NCI-H2227 (cell line): Measurements from ENCODE around the gene ASIC4.

Experiments used
- DNase-seq: peaks from one replicate; lab custom pipeline; 2025; ENCODE audit not compliant: unreplicated experiment; lab: John Stamatoyannopoulos, UW

Gene ASIC4

GRCh38 chr2:219531639-219532377 is 17.5 kb downstream of the ASIC4 start:
- DNase-seq: no peak

- no peak for DNase-seq
Measured at GRCh38 chr2:219532378-219532649, 18.0 kb downstream of the ASIC4 start.

DNA sequence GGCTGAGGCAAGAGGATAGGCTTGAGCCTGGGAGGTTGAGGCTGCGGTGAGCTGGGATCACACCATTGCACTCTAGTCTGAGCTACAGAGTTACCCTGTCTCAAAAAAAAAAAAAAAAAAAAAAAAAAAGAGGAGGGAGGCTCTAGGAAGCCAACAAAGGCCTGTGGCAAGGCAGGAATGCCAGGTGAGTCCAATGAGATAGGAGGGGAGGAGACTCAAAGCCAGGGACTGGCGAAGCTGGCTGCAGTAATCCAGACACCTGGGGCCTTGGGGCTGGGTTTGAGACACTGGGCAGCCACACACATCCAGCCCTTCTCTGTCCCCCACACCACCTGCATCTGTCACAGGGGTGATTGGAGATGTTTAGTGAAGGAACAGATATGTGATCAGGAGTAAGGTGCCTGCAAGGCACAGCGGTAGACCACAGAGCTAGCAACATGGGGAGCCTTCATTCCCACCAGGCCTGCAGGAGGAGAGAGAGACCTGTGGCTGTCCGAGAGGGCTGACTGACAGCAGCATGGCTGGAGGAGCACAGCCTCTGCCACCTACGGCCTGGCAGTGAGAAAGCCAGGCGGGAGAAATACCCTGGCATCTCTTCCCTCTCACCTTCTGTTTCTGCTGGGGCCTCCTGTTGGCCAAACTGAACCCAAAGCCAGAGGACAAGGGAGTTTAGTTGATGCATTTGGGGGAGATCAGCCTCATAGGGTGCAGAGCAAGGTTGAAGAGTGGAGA is 19.8 kb downstream of the ASIC4 start:
- no peak for DNase-seq

GRCh38 chr2:219536425-219536824 is 22.1 kb downstream of the ASIC4 start:
- DNase-seq: no peak

DNA sequence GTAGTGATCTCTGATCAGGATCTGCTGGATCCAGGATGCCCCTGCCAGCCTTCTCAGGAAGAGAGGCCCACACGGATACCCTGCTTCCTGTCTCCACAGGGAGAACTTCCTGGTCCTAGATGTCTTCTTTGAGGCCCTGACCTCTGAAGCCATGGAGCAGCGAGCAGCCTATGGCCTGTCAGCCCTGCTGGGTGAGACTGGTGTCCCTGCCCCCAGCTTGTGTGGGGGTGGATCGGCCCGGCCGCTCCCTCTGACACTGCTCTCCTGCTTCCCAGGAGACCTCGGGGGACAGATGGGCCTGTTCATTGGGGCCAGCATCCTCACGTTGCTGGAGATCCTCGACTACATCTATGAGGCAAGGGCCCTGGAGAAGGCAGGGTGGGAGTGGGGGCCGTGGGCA is 22.7 kb downstream of the ASIC4 start:
- DNase-seq: no peak

DNA sequence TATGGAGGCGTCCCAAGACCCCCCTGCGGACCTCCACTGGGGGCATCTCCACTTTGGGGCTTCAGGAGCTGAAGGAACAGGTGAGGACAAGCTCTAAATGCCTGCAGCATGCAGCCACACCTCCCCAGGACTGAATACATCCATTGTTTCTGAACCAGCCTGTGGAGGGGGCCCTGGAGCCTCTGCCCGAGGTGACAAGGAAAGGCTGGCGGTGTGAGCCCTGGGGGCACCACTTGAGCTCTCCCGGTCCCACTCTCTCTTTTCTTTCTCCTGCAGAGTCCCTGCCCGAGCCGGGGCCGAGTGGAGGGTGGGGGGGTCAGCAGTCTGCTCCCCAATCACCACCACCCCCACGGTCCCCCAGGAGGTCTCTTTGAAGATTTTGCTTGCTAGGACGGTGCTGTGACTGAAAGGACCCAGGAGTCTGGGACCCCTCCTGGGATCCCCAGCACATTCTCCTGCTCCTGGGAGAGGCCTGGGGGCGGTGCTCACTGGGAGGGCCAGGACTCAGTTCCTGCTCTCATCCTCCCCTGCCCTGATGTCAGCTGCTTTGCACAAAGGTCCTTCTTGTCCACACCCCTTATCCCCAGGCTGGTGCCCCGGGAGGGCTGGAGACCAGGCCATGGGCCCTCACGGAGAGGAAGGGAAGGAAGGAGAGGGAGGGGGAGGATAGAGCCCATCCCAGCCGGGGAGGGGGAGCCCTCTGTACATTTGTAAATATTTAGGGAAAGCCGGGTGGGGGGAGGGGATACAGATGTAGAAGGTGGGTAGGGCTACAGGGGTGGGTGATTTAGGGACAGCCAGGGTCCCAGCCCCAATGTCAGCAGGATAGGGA is 23.6 kb downstream of the ASIC4 start:
- no peak for DNase-seq

DNA sequence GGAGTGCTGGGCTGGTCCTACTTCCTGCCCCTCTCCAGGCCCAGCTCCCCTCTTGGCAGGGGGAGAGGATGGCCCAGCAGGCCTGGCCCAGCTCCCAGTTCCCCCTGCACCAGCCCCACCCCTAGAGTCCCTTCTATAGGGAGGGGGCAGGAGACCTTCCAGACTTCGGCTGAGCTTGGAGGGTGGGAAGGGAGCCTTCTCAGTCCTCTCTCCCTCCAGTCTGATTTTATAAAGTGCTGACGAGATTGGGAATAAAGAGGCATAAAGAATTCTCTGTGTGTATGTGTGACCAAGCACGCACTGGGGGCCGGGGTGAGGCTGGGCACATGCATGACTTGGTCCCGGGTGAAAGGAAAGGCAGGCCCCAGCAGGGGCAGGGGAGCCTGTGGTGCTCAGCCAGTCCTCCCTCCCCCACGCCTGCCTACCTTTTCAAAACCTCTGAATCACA is 24.2 kb downstream of the ASIC4 start:
- no peak for DNase-seq

DNA sequence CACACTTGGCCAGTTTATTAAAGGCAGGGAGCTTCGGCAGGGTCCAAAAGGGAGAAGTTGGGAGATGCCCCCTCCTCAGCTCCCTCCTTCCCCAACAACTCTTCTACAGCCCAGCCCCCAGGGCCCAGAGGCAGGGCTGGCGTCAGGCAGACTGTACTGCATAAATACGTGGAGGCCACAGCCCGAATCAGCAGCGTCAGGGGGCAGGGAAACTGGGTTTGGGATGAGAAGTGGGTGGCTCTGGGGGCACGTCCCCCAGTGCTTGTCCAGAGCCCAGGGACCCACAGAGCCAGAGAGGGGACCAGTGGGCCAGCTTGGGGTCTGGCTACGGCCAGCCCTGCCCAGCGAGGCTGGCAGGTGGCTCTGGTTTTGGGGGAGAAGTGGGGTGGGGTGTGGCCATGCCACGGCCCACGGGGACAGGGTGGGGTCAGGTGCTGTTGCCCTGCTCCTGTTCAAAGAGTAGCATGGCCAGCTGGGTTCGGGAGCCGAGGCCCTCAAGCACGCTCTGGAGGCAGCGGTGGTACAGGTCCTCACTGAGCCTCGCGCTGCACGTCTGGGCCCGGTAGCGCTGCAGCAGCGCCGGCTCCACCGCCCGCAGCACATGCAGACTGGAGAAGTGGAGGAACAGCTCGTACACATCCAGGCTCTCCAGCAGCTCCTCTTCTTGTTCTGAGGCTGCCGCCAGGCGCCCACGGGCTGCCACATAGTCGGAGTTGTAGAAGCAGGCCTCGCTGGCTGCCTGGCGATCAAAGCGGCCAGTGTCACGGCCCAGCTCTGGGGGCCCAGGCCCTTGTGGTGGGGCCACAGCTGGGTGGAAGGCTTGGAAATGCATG is 24.9 kb downstream of the ASIC4 start:
- no peak for DNase-seq

DNA sequence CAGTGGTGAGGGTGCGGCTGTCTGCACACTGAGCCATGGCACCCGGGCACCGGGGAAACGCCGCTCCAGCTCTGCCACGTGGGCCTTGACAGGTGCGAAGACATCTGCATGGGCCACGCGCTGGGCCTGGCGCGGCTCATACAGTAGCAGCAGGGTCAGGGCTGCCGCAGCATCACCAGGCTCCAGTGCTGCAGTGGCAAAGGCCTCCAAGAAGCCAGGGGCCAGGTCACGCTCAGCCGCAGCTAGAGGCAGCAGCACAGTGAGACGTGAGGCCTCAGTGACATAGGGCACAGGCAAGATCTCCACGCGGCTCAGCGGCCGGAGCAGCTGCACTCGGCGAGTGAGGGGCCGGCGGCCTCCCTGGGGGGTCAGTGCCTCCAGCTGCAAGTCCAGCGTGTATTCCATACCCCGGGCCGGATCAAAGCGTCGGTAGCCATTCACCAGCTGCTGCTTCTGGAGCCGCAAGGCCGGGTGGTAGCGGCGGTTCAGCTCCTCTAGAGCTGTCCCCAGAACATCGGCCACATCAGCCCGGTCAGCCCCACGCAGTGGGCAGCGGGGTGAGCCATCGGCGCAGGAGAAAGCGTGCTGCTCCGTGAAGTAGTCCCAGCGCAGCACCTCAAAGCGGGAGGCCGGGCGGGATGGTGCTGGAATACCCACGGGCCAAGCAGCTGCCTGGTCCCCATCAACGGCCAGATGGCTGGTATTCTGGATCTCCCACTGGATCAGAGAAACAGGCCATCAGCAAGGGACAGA is 25.8 kb downstream of the ASIC4 start:
- DNase-seq: no peak

DNA sequence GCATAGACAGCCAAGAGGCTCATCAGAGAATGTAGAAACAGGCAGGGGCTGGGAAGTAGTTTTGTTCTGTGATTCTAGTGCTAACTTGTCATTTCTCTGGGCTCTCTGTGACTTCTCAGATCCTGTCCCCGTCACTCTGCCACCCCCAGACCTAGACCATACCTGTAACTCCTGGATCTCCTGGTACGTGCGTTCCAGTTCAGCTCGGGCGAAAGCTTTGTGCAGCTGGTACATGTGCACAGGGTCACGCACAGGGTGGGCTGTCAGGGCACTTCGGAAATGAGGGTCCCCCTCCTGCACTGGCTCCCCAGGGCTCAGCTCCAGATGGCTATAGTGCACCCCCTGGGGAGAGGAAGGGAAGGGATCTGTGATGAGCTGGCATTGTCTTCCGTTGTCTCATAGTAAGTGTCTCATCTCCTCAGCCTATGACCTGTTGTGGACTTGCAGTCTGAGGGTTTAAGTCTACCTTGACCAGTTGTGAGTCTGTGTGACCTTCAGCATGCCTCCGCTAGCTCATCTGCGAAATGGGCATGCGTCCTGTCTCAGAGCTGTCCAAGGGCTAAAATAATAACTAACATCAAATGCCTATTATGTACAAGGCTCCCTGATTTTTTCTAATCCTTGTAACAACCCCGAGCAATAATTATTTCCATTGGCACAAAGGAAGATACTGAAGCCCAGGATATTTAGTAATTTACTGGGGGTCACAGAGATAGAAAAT is 26.7 kb downstream of the ASIC4 start:
- no peak for DNase-seq

DNA sequence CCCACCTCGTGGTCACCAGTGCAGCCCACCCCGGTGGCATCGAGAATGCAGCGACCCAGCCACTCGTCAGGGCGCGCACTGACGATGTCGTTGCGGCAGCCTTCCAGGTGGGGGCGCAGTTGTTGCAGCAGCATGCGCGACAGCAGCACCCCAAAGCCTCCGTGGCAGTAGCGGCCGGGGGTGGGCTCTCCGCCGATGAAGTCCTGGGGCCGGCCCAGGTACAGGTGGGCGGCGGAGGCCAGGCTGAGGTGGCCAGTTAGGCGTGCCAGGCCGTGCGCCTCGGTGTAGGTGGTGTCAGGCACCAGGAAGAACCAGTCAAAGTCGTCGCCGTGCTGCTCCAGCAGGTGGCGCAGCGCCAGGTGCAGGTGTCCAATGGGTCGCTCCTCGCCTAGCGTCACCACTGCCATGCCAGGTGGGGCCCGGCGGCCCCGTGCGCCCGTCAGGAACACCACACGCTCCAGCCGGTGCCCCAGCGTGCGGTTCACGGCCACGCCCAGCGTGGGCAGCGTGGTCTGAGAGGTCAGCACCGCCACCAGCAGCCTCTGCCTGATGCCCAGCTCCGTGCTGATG is 27.4 kb downstream of the ASIC4 start:
- DNase-seq: peak; percentile 90

GRCh38 chr2:219542931-219543595 is 28.8 kb downstream of the ASIC4 start:
- DNase-seq: no peak

DNA sequence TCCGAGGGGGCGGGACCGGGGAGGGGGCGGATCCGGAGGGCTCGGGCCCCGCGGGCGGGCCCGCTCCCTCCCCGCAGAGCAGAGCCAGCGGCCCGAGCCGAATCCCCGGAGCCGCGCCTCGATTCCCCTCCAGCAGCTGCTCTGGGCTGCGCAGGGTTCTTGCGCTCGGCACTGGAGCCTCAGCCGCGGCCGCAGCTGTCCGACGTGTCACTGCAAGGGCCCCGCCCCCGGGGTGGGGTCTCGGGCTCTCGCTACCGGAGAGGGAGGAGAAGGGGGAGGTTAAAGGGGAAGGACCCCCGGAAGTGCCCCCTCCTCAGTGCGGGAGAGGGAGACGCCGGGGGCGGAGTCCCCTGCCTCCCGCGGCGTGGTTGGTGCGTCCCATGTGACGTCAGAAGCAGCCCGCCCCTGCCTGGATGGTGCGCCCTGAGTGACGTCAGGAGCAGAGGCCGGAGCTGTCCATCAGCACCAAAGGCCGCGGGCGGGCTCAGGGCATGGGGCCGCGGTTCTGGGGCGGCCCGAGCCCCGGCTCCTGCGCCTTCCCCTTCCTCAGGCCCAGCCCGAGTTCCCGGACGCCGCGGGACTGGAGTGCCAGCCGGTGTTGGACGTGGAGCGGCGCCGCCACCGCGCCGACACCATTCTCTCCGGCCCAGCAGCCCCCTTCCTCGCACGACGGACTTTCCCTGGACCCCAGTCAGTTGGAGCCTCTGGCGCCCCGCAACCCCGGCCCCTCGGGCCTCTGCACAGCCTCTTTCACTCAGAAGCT is 29.5 kb downstream of the ASIC4 start, which contains the start of the genes CHPF and TMEM198:
CHPF (minus strand) TSS at position 214 of the 763 bp plus-strand sequence. CDS start 271 bp downstream, outside the sequence.
TMEM198 (plus strand) TSS at position 433 of the 763 bp plus-strand sequence. CDS start 700 bp downstream, outside the sequence.
- peak; percentile 99 for DNase-seq

DNA sequence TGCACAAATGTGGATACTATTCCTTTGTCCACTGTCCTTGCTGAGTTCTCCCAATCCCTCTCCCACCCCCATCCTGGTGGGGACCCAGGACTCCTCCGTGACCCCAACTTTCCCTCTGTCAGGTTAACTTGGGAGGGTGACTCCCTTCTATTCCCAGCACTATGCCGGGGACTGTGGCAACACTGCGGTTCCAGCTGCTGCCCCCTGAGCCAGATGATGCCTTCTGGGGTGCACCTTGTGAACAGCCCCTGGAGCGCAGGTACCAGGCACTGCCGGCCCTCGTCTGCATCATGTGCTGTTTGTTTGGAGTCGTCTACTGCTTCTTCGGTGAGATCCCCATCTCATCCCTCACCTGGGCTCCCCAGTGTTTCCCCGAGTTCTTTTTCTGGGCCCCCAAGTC is 30.3 kb downstream of the ASIC4 start:
- no peak for DNase-seq

DNA sequence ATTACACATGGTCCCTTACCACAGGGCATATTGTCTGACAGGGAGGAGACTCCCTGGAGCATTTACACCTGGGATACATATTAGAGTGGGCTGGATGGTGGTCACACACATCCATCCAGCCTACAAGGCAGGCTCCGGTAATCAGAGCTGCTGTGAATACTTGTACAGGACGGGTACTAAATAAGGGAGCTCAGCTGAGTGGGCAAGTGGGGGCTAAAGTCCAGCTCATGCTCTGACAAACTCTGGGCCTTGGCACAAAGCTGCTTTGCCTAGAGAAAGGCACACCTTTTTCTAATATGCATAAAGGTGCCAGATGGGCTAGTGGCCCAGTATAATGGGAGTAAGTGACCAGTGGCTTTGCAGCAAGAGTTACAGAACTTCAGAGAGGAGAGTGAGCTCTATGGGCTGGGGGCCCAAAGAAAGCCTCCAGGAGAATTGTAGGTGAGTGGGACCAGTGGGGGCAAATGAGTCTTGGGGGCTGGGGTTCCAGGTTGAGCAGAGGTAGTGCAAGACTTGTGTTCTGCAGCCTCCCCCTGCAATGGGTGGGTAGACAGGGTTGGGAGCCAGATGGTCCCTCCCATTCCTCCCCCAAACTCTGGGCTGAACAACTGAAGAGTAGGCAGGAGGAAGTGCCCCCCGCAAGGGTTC is 31.1 kb downstream of the ASIC4 start:
- no peak for DNase-seq

GRCh38 chr2:219545943-219546352 is 31.7 kb downstream of the ASIC4 start:
- no peak for DNase-seq

GRCh38 chr2:219547621-219548020 is 33.3 kb downstream of the ASIC4 start:
- no peak for DNase-seq
